SK-N-SH treated with all-trans-retinoic acid at 6 μM for 48 hours (cell line): Measurements from ENCODE around the gene YPEL3.

ENCODE experiments used
- ATAC-seq: fragments of 200-7000 bp; cut with Tn5 transposase; 3 replicates; pipeline ENCODE4 v1.9.1; 2020; ENCODE audit warnings: mild to moderate bottlenecking, moderate library complexity
- ARNTL ChIP-seq: fragments of 450-650 bp; formaldehyde crosslinking; IDR thresholded peaks from 2 replicates; pipeline ENCODE4 v1.5.0; 2020; ENCODE audit warnings: low read depth, mild to moderate bottlenecking, moderate library complexity, borderline replicate concordance
- BACH2 ChIP-seq: fragments of 250-450 bp; sonication (Bioruptor Pico); IDR thresholded peaks from 2 replicates; pipeline ENCODE4 v1.9.0; 2021; ENCODE audit warnings: mild to moderate bottlenecking, borderline replicate concordance
- CREB5 ChIP-seq: fragments of 250-450 bp; sonication (Bioruptor Pico); IDR thresholded peaks from 2 replicates; pipeline ENCODE4 v1.5.1; 2020; ENCODE audit warnings: low read depth, mild to moderate bottlenecking, moderate library complexity
- CSDC2 ChIP-seq: fragments of 250-450 bp; sonication (Bioruptor Pico); IDR thresholded peaks from 2 replicates; pipeline ENCODE4 v1.5.0; 2020; ENCODE audit warnings: mild to moderate bottlenecking, moderate library complexity
- CSRNP3 ChIP-seq: fragments of 250-450 bp; sonication (Bioruptor Pico); IDR thresholded peaks from 2 replicates; pipeline ENCODE4 v1.5.1; 2021; ENCODE audit warnings: mild to moderate bottlenecking, moderate library complexity
- OSR1 ChIP-seq: fragments of 250-450 bp; sonication (Bioruptor Pico); IDR thresholded peaks from 2 replicates; pipeline ENCODE4 v1.8.0; 2022; ENCODE audit warnings: moderate library complexity, mild to moderate bottlenecking, inconsistent platforms
- PATZ1 ChIP-seq: fragments of 250-450 bp; sonication (Bioruptor Pico); IDR thresholded peaks from 2 replicates; pipeline ENCODE4 v1.8.0; 2020; ENCODE audit warnings: mild to moderate bottlenecking, moderate library complexity, borderline replicate concordance
- POU6F1 ChIP-seq: fragments of 250-450 bp; sonication (Bioruptor Pico); IDR thresholded peaks from 2 replicates; pipeline ENCODE4 v1.8.0; 2021; ENCODE audit warnings: low read depth, mild to moderate bottlenecking, moderate library complexity, borderline replicate concordance
- TCF4 ChIP-seq: fragments of 250-450 bp; sonication (Bioruptor Pico); IDR thresholded peaks from 2 replicates; pipeline ENCODE4 v1.8.0; 2021; ENCODE audit warnings: mild to moderate bottlenecking, moderate library complexity, borderline replicate concordance
- TOX ChIP-seq: fragments of 250-450 bp; sonication (Bioruptor Pico); IDR thresholded peaks from 2 replicates; pipeline ENCODE4 v1.8.0; 2021; ENCODE audit warnings: mild to moderate bottlenecking, moderate library complexity, borderline replicate concordance
- TSHZ2 ChIP-seq: fragments of 250-450 bp; sonication (Bioruptor Pico); IDR thresholded peaks from 2 replicates; pipeline ENCODE4 v1.5.0; 2020; ENCODE audit warnings: mild to moderate bottlenecking, moderate library complexity
- ZFP3 ChIP-seq: fragments of 250-450 bp; sonication (Bioruptor Pico); IDR thresholded peaks from 2 replicates; pipeline ENCODE4 v1.5.0; 2020; ENCODE audit warnings: mild to moderate bottlenecking, moderate library complexity
- ZFP30 ChIP-seq: fragments of 450-650 bp; formaldehyde crosslinking; IDR thresholded peaks from 2 replicates; pipeline ENCODE4 v1.5.0; 2022; ENCODE audit warnings: mild to moderate bottlenecking, moderate library complexity
- ZNF70 ChIP-seq: fragments of 450-650 bp; formaldehyde crosslinking; IDR thresholded peaks from 2 replicates; pipeline ENCODE4 v1.5.0; 2020; ENCODE audit warnings: mild to moderate bottlenecking, moderate library complexity
- ZNF8 ChIP-seq: fragments of 450-650 bp; formaldehyde crosslinking; IDR thresholded peaks from 2 replicates; pipeline ENCODE4 v1.5.0; 2020; ENCODE audit warnings: mild to moderate bottlenecking, moderate library complexity

YPEL3 gene

GRCh38 chr16:30075503-30076275, 20.3 kb downstream of the YPEL3 start, which contains the start of gene PPP4C (continued):
- 0 out of 2 replicates have a peak, but pooled peaks have one; percentile 35 for TF ChIP-seq CREB5
- no peak for TF ChIP-seq BACH2 (CRISPR knock-in tag)

- no peak for ATAC-seq
- no peak for TF ChIP-seq ZNF70
- TF ChIP-seq POU6F1 (CRISPR knock-in tag): no peak
- no peak for TF ChIP-seq CSDC2
- no peak for TF ChIP-seq CSRNP3 (CRISPR knock-in tag)
- TF ChIP-seq TCF4 (CRISPR knock-in tag): no peak
- no peak for TF ChIP-seq ZFP30 (CRISPR knock-in tag)
- TF ChIP-seq ZFP3 (CRISPR knock-in tag): no peak
Observed at GRCh38 chr16:30070490-30070889, 25.5 kb downstream of the YPEL3 start.

- TF ChIP-seq TCF4 (CRISPR knock-in tag) (no peak), PATZ1 (CRISPR knock-in tag) (no peak), ZFP3 (CRISPR knock-in tag) (no peak), ARNTL (CRISPR knock-in tag) (no peak), TSHZ2 (CRISPR knock-in tag) (no peak)
Observed at GRCh38 chr16:30069611-30070462, 26.2 kb downstream of the YPEL3 start.

GRCh38 chr16:30068750-30069610, 27.0 kb downstream of the YPEL3 start:
- ATAC-seq: no peak

More at GRCh38 chr16:30069611-30070462, 26.2 kb downstream of the YPEL3 start:
- ATAC-seq: no peak

More at GRCh38 chr16:30068750-30069610, 27.0 kb downstream of the YPEL3 start:
- TF ChIP-seq OSR1 (CRISPR knock-in tag) (no peak), ZNF8 (no peak), CREB5 (no peak), BACH2 (CRISPR knock-in tag) (no peak), ZNF70 (no peak), CSDC2 (no peak), TOX (CRISPR knock-in tag) (no peak), PATZ1 (CRISPR knock-in tag) (no peak), POU6F1 (CRISPR knock-in tag) (no peak)
